H1 (cell line): ENCODE results near the gene ATXN7L3. TPM values are rescaled to one million over a fixed set of nuclear protein-coding genes. Genes with fewer than 3 reads are reported as not detected.
A peak's percentile ranks its signal among the peaks of the same experiment; 100 is the strongest.

Experiments
- CTCF ChIA-PET: fragments of 300-600 bp; sonication (Branson Sonifier 250); formaldehyde crosslinking; loops from one replicate; lab custom pipeline; 2021; ENCODE audit not compliant: partially characterized antibody; lab: Charles Lee
- POLR2A ChIA-PET: fragments of 300-600 bp; sonication (Branson Sonifier 250); formaldehyde crosslinking; loops from one replicate; lab custom pipeline; 2021; ENCODE audit warnings: inconsistent platforms; ENCODE audit not compliant: partially characterized antibody; lab: Charles Lee
- DNase-seq, 2 experiments: peaks; one replicate each; pipeline versions ENCODE4 v3.0.0 to v3.0.0-alpha.2; 2010 to 2022; ENCODE audit warnings: low spot score in 2 of 2, low read depth in 1 of 2, mixed read lengths in 1 of 2
- FAIRE-seq: peaks from 2 replicates; lab custom pipeline; 2011; peaks lifted over from hg19 to GRCh38; lab: Jason Lieb, UNC
- H2AFZ ChIP-seq: 2 replicates; pipeline ENCODE4 v1.8.1; 2012; ENCODE audit warnings: low read length, inconsistent platforms
- H2AK5ac ChIP-seq: 2 replicates; pipeline ENCODE4 v1.6.1; 2013; ENCODE audit warnings: low read depth, low read length
- H2BK120ac ChIP-seq: replicated peaks from 2 replicates; pipeline ENCODE3; 2013; ENCODE audit warnings: low read depth, low read length, inconsistent platforms
- H2BK12ac ChIP-seq: 2 replicates; pipeline ENCODE4 v1.6.1; 2013; ENCODE audit warnings: low read depth, low read length
- H2BK15ac ChIP-seq: 2 replicates; pipeline ENCODE4 v1.6.1; 2013; ENCODE audit warnings: low read length
- H2BK20ac ChIP-seq: 2 replicates; pipeline ENCODE4 v1.6.1; 2013; ENCODE audit warnings: low read length
- H2BK5ac ChIP-seq: 2 replicates; pipeline ENCODE4 v1.6.1; 2013; ENCODE audit warnings: low read depth, low read length
- H3K14ac ChIP-seq: 2 replicates; pipeline ENCODE4 v1.6.1; 2013; ENCODE audit warnings: inconsistent platforms; ENCODE audit not compliant: insufficient read length
- H3K18ac ChIP-seq: 2 replicates; pipeline ENCODE4 v1.6.1; 2013; ENCODE audit warnings: low read length; ENCODE audit errors: extremely low read depth
- H3K23ac ChIP-seq: 2 replicates; pipeline ENCODE4 v1.6.1; 2013; ENCODE audit warnings: inconsistent platforms; ENCODE audit not compliant: insufficient read length
- H3K23me2 ChIP-seq: 2 replicates; pipeline ENCODE4 v1.6.1; 2013; ENCODE audit warnings: low read depth, low read length
- H3K27ac ChIP-seq: 2 replicates; pipeline ENCODE4 v1.6.1; 2011; ENCODE audit warnings: low read depth, low read length, inconsistent platforms
- H3K27me3 ChIP-seq, 4 experiments: replicated peaks in 1 of 4; 1 replicate in 1 of 4; 2 replicates in 3 of 4; pipeline versions ENCODE4 v1.6.1 to v1.8.1; 2011 to 2013; ENCODE audit warnings: low read length in 3 of 4, mild to moderate bottlenecking in 3 of 4, inconsistent platforms in 2 of 4, mixed read lengths in 2 of 4, moderate library complexity in 1 of 4; ENCODE audit not compliant: control insufficient read depth in 3 of 4, insufficient read depth in 3 of 4; ENCODE audit errors: extremely low read depth in 1 of 4
- H3K36me3 ChIP-seq, 4 experiments: 2 replicates each; pipeline versions ENCODE4 v1.6.1 to v1.8.1; 2011 to 2013; ENCODE audit warnings: mild to moderate bottlenecking in 4 of 4, low read length in 3 of 4, moderate library complexity in 2 of 4, control low read depth in 1 of 4, inconsistent platforms in 1 of 4; ENCODE audit not compliant: insufficient read depth in 4 of 4, control insufficient read depth in 2 of 4
- H3K4ac ChIP-seq: replicated peaks from 2 replicates; pipeline ENCODE3; 2013; ENCODE audit warnings: low read length, low read depth, mixed read lengths, inconsistent platforms; ENCODE audit not compliant: insufficient read length
- H3K4me1 ChIP-seq, 4 experiments: replicated peaks in 1 of 4; 1 replicate in 1 of 4; 2 replicates in 3 of 4; pipeline versions ENCODE4 v1.6.1 to v1.8.1; 2011 to 2013; ENCODE audit warnings: low read length in 3 of 4, inconsistent platforms in 2 of 4, mixed read lengths in 1 of 4; ENCODE audit not compliant: insufficient read depth in 4 of 4, control insufficient read depth in 3 of 4
- H3K4me2 ChIP-seq, 2 experiments: 2 replicates each; pipeline versions ENCODE4 v1.6.1 to v1.8.1; 2011 to 2013; ENCODE audit warnings: low read depth in 2 of 2, low read length in 2 of 2, control low read depth in 1 of 2, inconsistent platforms in 1 of 2, mild to moderate bottlenecking in 1 of 2; ENCODE audit not compliant: insufficient read depth in 1 of 2
- H3K4me3 ChIP-seq, 4 experiments: fragments of 200-600, 300-600 bp in 1 of 4; sonication (generic), shearing (Covaris generic), sonication (Bioruptor Twin) in 1 of 4; 2 replicates each; pipeline versions ENCODE4 v1.5.1 to v1.8.1; 2011 to 2016; ENCODE audit warnings: low read length in 4 of 4, low read depth in 3 of 4, control low read depth in 2 of 4, inconsistent platforms in 2 of 4, mild to moderate bottlenecking in 2 of 4, mixed read lengths in 1 of 4, moderate library complexity in 1 of 4; ENCODE audit not compliant: insufficient read depth in 2 of 4; ENCODE audit errors: extremely low read depth in 1 of 4
- H3K56ac ChIP-seq: replicated peaks from 2 replicates; pipeline ENCODE3; 2013; ENCODE audit warnings: low read depth, mild to moderate bottlenecking, mixed read lengths, low read length, inconsistent platforms; ENCODE audit not compliant: insufficient read length
- H3K79me1 ChIP-seq: 2 replicates; pipeline ENCODE4 v1.6.1; 2013; ENCODE audit warnings: low read depth, low read length, control low read depth
- H3K79me2 ChIP-seq, 2 experiments: 2 replicates each; pipeline versions ENCODE4 v1.6.1 to v1.8.1; 2012 to 2013; ENCODE audit warnings: low read length in 2 of 2, mild to moderate bottlenecking in 2 of 2, inconsistent platforms in 1 of 2; ENCODE audit not compliant: insufficient read depth in 2 of 2, control insufficient read depth in 1 of 2
- H3K9ac ChIP-seq, 4 experiments: replicated peaks in 1 of 4; 1 replicate in 1 of 4; 2 replicates in 3 of 4; pipeline versions ENCODE4 v1.6.1 to v1.8.1; 2011 to 2013; ENCODE audit warnings: low read depth in 3 of 4, low read length in 3 of 4, control low read depth in 2 of 4, mild to moderate bottlenecking in 2 of 4, moderate library complexity in 2 of 4, inconsistent platforms in 1 of 4; ENCODE audit errors: extremely low read depth in 1 of 4
- H3K9me3 ChIP-seq, 2 experiments: 2 replicates each; pipeline versions ENCODE4 v1.6.1 to v1.8.1; 2012 to 2013; ENCODE audit warnings: mild to moderate bottlenecking in 2 of 2, moderate library complexity in 2 of 2, control low read depth in 1 of 2, inconsistent platforms in 1 of 2, low read depth in 1 of 2, low read length in 1 of 2, mixed read lengths in 1 of 2; ENCODE audit not compliant: insufficient read depth in 2 of 2
- H4K20me1 ChIP-seq, 2 experiments: replicated peaks in 1 of 2; 2 replicates each; pipeline versions ENCODE3 to v1.8.1; 2011 to 2013; ENCODE audit warnings: inconsistent platforms in 2 of 2, low read length in 2 of 2, mild to moderate bottlenecking in 1 of 2; ENCODE audit not compliant: insufficient read depth in 2 of 2, control insufficient read depth in 1 of 2
- H4K5ac ChIP-seq: 2 replicates; pipeline ENCODE4 v1.6.1; 2013; ENCODE audit warnings: low read length, low read depth, mixed read lengths, inconsistent platforms; ENCODE audit not compliant: insufficient read length
- H4K8ac ChIP-seq: 2 replicates; pipeline ENCODE4 v1.8.0; 2013; ENCODE audit warnings: mild to moderate bottlenecking, moderate library complexity, low read length, inconsistent platforms; ENCODE audit not compliant: insufficient read depth; ENCODE audit errors: extremely low read depth
- H4K91ac ChIP-seq: replicated peaks from 2 replicates; pipeline ENCODE3; 2013; ENCODE audit warnings: low read length, mixed read lengths, inconsistent platforms; ENCODE audit not compliant: insufficient read length
- CTBP2 ChIP-seq: IDR thresholded peaks from 2 replicates; pipeline ENCODE4 v1.7.0; 2011; ENCODE audit warnings: borderline replicate concordance, mild to moderate bottlenecking, moderate library complexity, mixed read lengths, low read length; ENCODE audit not compliant: insufficient read depth, insufficient read length
- FOSL1 ChIP-seq: IDR thresholded peaks from 2 replicates; pipeline ENCODE4 v1.6.1; 2011; ENCODE audit warnings: mild to moderate bottlenecking, low read depth, low read length, moderate library complexity; ENCODE audit not compliant: insufficient read depth
- KDM5A ChIP-seq: fragments of 200-600 bp; IDR thresholded peaks from 2 replicates; pipeline ENCODE4 v1.7.1; 2012; ENCODE audit warnings: mild to moderate bottlenecking, low read length, inconsistent platforms, mixed read lengths
- NANOG ChIP-seq: IDR thresholded peaks from 2 replicates; pipeline ENCODE4 v1.6.1; 2011; ENCODE audit warnings: low read length, low read depth, mild to moderate bottlenecking, inconsistent platforms; ENCODE audit not compliant: insufficient read depth, poor library complexity, severe bottlenecking
- RNF2 ChIP-seq: fragments of 200-900, 300-1000 bp; sonication (generic); IDR thresholded peaks from 2 replicates; pipeline ENCODE4 v1.7.1; 2016; ENCODE audit warnings: borderline replicate concordance, low read depth, mild to moderate bottlenecking, antibody characterized with exemption, low read length; ENCODE audit not compliant: poor library complexity, severe bottlenecking; ENCODE audit errors: missing control alignments
- SP1 ChIP-seq: IDR thresholded peaks from 2 replicates; pipeline ENCODE4 v1.6.1; 2011; ENCODE audit warnings: low read depth, low read length
- SP2 ChIP-seq: IDR thresholded peaks from 2 replicates; pipeline ENCODE4 v1.6.1; 2012; ENCODE audit warnings: mild to moderate bottlenecking, low read length, inconsistent platforms
- TAF1 ChIP-seq: IDR thresholded peaks from 2 replicates; pipeline ENCODE4 v1.6.1; 2011; ENCODE audit warnings: mild to moderate bottlenecking, low read depth, low read length
- TEAD4 ChIP-seq: IDR thresholded peaks from 2 replicates; pipeline ENCODE4 v1.6.1; 2012; ENCODE audit warnings: low read depth, low read length, inconsistent platforms, mixed read lengths
- YY1 ChIP-seq: IDR thresholded peaks from 2 replicates; pipeline ENCODE4 v1.6.1; 2011; ENCODE audit warnings: low read depth, mild to moderate bottlenecking, low read length
- WGBS, 2 experiments: shearing (Covaris generic) in 1 of 2; methylation state at CpG; one replicate each; pipeline versions ENCODE4 v1.1.6 to v1.1.7; 2013 to 2015; ENCODE audit warnings: low lambda C conversion rate in 2 of 2, mixed read lengths in 2 of 2, inconsistent platforms in 1 of 2, low coverage in 1 of 2, missing lambda C conversion rate in 1 of 2; ENCODE audit not compliant: insufficient replicate concordance in 2 of 2, insufficient coverage in 1 of 2, insufficient read length in 1 of 2; ENCODE audit errors: extremely low coverage in 1 of 2, missing lambda C conversion rate in 1 of 2; 5-methylcytosine and 5-hydroxymethylcytosine counted together
- polyA plus RNA-seq, 7 experiments: library from polyadenylated mRNA; depleted of rRNA in 3 of 7; stranded (reverse) in 5 of 7; unstranded in 2 of 7; fragments of >200 nt in 5 of 7; fragments of 200-250 nt in 2 of 7; gene quantifications; 1 replicate in 5 of 7; 2 replicates in 1 of 7; 4 replicates in 1 of 7; pipeline versions ENCODE4 v1.2.1 to v1.2.3, GENCODE V29; 2011 to 2013; ENCODE audit warnings: missing spikeins in 2 of 7, mixed read lengths in 2 of 7
- total RNA-seq: library from RNA; stranded (reverse); fragmentation: NEBNext Ultra II Directional; extraction: Animal tissue kit (Norgen Biotek cat#: 25700); gene quantifications from 2 replicates; pipeline ENCODE4 v1.2.1, GENCODE V29; 2021

The ATXN7L3 gene
- total and polyA plus RNA-seq, 2 of the 8 experiments (the other 6 are each of a cell fraction or from before 2014, with no cell fraction given): 53.7 to 103 TPM

DNA sequence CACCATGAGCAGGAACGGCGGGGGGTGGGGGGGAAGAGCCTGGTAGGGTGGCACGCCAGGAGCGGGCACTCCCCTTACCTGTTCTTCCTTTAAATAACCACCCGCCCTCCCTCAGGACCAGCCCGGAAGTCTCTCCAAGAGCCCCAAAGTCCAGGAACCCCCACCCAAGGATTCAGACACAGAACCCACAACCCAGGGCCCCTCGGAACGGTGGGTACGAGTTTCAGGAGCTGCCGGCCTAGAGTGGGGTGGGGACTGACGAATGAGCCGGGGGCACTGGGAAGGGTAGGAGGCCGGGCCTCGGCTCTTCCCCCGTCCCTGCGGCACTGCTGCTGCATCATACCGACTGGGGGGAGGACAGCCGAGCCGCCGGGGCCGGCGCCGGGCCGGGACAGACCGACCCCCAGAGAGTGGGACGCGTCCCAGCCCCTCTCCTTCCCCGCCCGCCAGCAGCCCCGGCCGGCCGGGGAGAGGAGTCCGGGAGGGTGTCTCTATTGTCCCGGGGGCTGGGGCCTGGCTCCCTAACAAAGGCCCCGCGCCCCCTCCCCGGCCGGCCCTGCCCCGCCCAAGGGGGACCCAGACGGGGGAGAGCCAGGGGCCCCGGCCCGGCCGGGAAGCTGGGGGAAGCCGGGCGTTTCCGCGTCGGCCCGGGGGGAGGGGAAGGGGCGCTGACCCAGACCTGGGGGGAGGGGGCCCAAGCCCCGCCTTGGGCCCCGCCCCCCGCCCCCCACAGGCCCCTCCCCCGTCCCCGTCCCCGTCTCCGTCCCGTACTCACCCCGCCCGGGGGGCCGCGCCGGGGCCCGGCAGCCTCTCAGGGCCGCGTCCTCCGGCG, 747 bp downstream of the ATXN7L3 start:
- H3K79me1 ChIP-seq: no peaks in the 10 kb centered on the region; the same call in 1 of the 2 replicates
- H3K4ac ChIP-seq: no peak overlapping the region
- no peak overlapping the region for H2AFZ ChIP-seq
- POLR2A ChIA-PET: interaction anchor here (0.6 to 8.5 kb wide), 18 partner anchors 9 to 1201 kb away, joined by 3 to 78 read pairs (median 4); partner anchors contain the start of genes GRN, RPL27, TMUB2 and UBTF
- peaks cover 2 to 21% (median 6%) of the 10 kb centered on the region in 4 experiments for H3K4me1 ChIP-seq
- no peak overlapping the region for H3K23ac ChIP-seq
- no peak overlapping the region for H3K14ac ChIP-seq
- H3K36me3 ChIP-seq: peaks cover 18 to 29% (median 23%) of the 10 kb centered on the region in 4 experiments
- H2BK12ac ChIP-seq: no peak overlapping the region
- no peak overlapping the region for H2BK15ac ChIP-seq
- H3K27ac ChIP-seq: peak overlapping the region; percentile 64
- no peaks in the 10 kb centered on the region for H3K27me3 ChIP-seq
- H3K9ac ChIP-seq: peak overlapping the region; percentile 74 to 80 (median 77)
- CTCF ChIA-PET: interaction anchor here (1.1 to 2.7 kb wide), 9 partner anchors 11 to 156 kb away, joined by 3 to 15 read pairs (median 6); partner anchors contain the start of genes GRN, HDAC5 and TMUB2
- H2BK20ac ChIP-seq: no peak overlapping the region
- no peaks in the 10 kb centered on the region for H3K9me3 ChIP-seq
- 3% methylated on average over 20 of the region's 68 CpGs; no CpG with 5 or more reads in 1 of the 2 experiments for WGBS, 2 experiments
- FAIRE-seq: no peak
- H3K56ac ChIP-seq: peak overlapping the region; percentile 56
- peak overlapping the region; percentile 86 to 97 for H3K4me2 ChIP-seq
- H3K23me2 ChIP-seq: peaks cover 10% of the 10 kb centered on the region
- no peak overlapping the region for H2BK120ac ChIP-seq
- peak overlapping the region; percentile 60; the same call in 1 of the 2 replicates for H2BK5ac ChIP-seq
- peaks cover 0 to 24% of the 10 kb centered on the region in 2 experiments; a peak in 3 of 4 replicates for H3K79me2 ChIP-seq
- H4K8ac ChIP-seq: no peak overlapping the region; the same call in 1 of the 2 replicates
- H3K18ac ChIP-seq: peak overlapping the region; percentile 78
- H4K91ac ChIP-seq: peak overlapping the region; percentile 37
- H4K20me1 ChIP-seq: peaks cover 0 to 8% of the 10 kb centered on the region in 2 experiments
- no peak overlapping the region for H2AK5ac ChIP-seq
- no peak overlapping the region for H4K5ac ChIP-seq
- peak in 1 of 2 experiments; percentile 74 for DNase-seq
- peak overlapping the region; percentile 77 to 98 (median 82) for H3K4me3 ChIP-seq
- peak; percentile 3 for TF ChIP-seq NANOG
- TF ChIP-seq SP2: no peak
- no peak for TF ChIP-seq TEAD4
- TF ChIP-seq RNF2: no peak
- no peak for TF ChIP-seq YY1
- no peak for TF ChIP-seq CTBP2
- TF ChIP-seq TAF1: 0 out of 2 replicates have a peak, but pooled peaks have one; percentile 16
- no peak for TF ChIP-seq FOSL1
- no peak for TF ChIP-seq KDM5A
- no peak for TF ChIP-seq SP1
